GM18951 (cell line): ENCODE results near the gene FURIN.
"Not testable (repeated sequence)": the region's sequence is repeated elsewhere in the genome, so short reads cannot be mapped to it uniquely, and the experiment has no call there.

ENCODE experiments used
- POLR2A ChIP-seq: IDR thresholded peaks from 4 replicates; pipeline ENCODE4 v1.6.1; 2011; ENCODE audit warnings: mild to moderate bottlenecking; ENCODE audit not compliant: insufficient read length, insufficient read depth; ENCODE audit errors: extremely low read depth
- in situ Hi-C: fragments of 300-500 bp; cut with MboI; formaldehyde crosslinking; loops from one replicate; pipeline ENCODE4 v1.12.0; 2022; ENCODE audit warnings: low sequenced_read_pairs, mixed read lengths, inconsistent platforms; ENCODE audit not compliant: unreplicated experiment

FURIN gene

DNA sequence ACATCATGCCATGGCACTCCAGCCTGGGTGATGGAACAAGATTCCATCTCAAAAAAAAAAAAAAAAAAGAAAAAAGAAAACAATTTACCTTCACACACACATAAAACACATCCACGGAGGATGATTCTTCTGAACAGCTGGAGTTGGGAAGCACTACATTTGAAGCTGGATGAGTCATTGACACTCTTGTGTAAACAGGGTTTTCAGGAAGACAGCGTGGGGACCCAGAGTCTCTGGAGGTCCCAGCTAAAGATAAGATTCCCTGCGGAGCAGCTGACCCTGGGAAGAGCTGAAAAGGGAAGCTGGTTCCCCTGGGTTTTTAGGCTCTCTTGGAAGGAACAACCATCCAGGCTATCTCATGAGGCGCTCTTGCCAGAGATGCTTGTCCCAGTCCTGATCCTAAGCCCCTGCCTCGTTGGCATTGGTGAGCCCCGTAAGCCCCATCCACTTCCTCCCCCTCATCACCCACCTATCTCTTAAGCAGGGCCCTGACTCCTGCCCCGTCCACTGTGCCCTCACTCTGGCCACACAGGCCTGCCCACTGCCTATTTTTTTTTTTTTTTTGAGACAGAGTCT is 32.0 kb upstream of the FURIN start:
- in situ Hi-C loops = no loop called here
- no peak for TF ChIP-seq POLR2A

- in situ Hi-C loops = no loop called here
- no peak for TF ChIP-seq POLR2A
Observed at GRCh38 chr15:90837094-90837493, 31.3 kb upstream of the FURIN start.

GRCh38 chr15:90838139-90838538 is 30.2 kb upstream of the FURIN start:
- in situ Hi-C loops = no loop called here
- TF ChIP-seq POLR2A = no peak

DNA sequence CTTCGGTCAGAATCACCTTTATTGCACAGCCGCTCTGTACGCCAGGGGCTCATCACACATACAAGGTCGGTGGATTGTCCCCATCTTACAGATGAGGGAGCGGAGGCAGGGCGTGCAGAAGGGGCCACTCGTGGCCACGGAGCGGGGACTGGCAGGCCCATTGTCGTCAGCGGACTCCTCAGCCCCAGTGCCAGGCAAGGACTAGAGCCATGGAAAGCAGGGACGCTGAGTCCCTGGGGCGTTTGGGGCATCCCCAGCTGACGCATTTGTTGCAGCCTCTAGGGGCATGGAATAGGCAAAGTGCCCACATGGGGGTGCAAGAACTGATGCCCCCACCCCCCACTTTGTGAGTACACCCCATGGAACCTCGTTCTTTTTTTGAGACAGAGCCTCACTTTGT is 29.8 kb upstream of the FURIN start:
- no peak for TF ChIP-seq POLR2A
- in situ Hi-C loops = no loop called here

DNA sequence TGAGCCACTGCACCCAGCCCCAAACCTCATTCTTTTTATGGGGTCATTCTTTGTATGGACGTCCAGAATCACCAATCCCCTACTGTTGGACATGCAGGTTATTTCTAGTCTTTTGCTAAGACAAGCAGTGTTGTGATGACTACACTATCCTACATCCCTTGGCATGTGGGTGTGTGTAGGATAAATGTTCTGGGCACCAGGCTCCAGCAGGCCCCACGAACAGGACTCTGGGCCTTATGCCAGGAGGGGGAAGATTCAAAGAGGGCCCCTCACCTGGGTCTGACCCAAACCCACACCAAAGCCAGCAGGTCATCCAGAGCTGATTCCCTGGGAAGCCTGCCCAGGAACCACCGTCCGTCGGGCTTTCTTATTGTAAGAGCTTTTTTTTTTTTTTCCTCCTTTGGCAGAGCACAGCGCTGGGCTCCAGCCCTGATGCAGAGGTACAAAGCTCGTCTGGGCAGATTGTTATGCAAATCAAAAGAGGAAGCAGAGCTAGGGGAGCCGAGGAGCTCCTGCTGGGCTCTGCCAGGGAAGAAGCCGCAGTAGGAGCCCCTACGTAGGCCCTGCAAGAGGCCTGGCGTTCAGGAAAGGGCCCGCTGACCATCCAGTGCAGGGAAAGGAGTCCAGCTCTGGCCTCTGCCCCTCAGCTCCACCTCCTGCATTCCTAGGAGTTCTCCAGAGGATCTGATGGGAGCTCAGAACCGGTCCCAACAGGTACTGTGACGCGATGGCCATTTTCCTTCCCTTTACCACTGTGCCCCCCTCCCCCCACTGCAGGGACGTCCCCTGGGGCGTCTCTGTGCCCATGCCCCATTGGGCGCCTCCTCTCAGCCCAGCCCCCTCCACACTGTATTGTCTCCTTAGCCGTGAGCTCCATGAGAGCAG is 29.0 kb upstream of the FURIN start:
- in situ Hi-C loops = no loop called here
- peak; percentile 53 for TF ChIP-seq POLR2A

DNA sequence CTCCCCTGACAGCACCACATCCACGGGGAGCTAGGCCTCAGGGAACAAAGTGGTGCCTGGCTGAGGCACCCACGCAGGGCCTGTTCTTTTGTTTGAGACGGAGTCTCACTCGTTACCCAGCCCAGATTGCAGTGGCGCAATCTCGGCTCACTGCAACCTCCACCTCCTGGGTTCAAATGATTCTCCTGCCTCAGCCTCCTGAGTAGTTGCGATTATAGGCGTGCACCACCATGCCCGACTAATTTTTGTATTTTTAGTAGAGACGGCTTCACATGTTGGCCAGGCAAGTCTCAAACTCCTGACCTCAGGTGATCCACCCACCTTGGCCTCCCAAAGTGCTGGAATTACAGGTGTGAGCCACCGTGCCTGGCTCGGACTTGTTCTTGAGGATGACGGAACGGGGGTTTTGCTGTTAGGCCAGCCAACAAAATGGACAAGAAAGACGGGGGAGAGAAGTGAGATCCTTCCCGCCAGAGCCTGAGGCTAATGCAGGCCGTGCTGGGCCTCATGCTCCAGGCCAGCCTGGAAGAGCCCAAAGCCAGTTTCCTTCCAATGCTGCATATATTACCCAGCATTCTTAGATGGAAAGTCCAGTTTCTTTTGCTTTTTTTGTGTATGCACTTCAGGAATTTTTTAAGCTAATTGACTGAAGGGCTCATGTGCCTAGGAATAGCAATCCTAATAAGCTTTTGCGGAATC is 28.1 kb upstream of the FURIN start:
- TF ChIP-seq POLR2A = no peak
- in situ Hi-C loops = no loop called here

GRCh38 chr15:90840954-90841353 is 27.4 kb upstream of the FURIN start:
- in situ Hi-C loops = no loop called here
- no peak for TF ChIP-seq POLR2A

GRCh38 chr15:90844696-90845095 is 23.7 kb upstream of the FURIN start:
- in situ Hi-C loops = no loop called here
- no peak for TF ChIP-seq POLR2A

DNA sequence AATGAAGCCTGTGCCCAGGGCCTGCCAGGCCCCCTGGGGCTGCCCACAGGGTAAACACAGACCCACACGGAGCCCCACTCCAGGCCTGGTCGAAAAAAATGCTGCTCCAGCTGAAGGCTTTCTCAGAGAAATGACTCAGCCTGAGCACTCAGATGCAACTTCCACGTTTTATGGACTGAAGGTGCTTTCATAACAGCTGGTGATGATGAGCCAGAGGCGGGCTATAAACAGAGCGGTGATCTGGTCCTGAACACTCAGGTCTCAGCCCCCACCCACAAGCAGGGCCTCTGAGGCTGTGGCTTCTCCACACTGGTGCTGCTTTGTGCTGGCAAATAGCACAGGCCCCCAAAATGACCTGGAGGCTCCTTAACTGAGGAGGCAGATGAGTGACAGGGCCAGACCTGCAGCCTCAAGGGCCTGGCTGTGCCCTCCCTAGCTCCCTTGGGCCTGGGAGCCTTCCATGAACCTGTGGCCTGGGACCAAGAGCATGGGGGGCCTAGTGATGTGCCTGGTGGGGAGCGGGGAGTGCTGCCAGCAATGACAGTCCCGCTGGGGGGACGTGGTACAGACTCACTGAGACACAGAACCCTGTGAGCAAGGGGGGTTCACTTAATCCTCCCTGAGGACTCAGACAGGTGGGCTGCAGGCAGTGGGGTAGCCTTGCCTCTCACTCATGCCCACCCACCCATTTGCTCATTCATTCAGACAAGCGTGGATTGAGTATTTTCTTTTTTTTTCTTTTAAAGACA is 23.0 kb upstream of the FURIN start:
- in situ Hi-C loops = no loop called here
- TF ChIP-seq POLR2A = no peak

DNA sequence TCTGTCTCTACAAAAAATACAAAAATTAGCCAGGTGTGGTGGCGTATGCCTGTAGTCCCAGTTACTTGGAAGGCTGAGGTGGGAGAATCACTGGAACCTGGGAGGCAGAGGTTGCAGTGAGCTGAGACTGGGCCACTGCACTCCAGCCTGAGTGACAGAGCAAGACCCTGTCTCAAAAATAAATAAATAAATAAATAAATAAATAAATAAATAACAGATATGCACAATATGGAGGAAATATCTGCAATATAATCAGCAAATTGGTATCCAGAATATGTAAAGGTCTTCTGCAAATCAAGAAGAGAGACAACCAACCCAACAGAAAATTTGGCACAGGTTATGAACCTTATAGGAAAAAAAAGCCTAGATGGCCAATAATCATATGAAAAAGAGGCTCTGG is 19.0 kb upstream of the FURIN start:
- in situ Hi-C loops = not testable (repeated sequence)

- TF ChIP-seq POLR2A = no peak
- in situ Hi-C loops = no loop called here
Observed at GRCh38 chr15:90851114-90851513, 17.3 kb upstream of the FURIN start.

GRCh38 chr15:90851940-90852339 is 16.4 kb upstream of the FURIN start:
- no peak for TF ChIP-seq POLR2A
- in situ Hi-C loops = no loop called here

- in situ Hi-C loops = no loop called here
- TF ChIP-seq POLR2A = no peak
Observed at GRCh38 chr15:90855139-90855538, 13.2 kb upstream of the FURIN start.
